HepG2 (cell line): Measurements from ENCODE around the gene WIPF2. TPM values are rescaled to one million over a fixed set of nuclear protein-coding genes. Genes with fewer than 3 reads are reported as not detected.

Source experiments
- ARNT2 ChIP-seq: sonication (generic); formaldehyde crosslinking; IDR thresholded peaks from 2 replicates; pipeline ENCODE4 v1.8.0; 2022; ENCODE audit warnings: mild to moderate bottlenecking, low read depth, missing genetic modification reagents, moderate library complexity
- FOXO1 ChIP-seq: sonication (generic); formaldehyde crosslinking; IDR thresholded peaks from 2 replicates; pipeline ENCODE4 v1.4.0; 2020; ENCODE audit warnings: missing genetic modification reagents
- HDAC6 ChIP-seq: fragments of 200-600 bp; sonication (generic); IDR thresholded peaks from 2 replicates; pipeline ENCODE4 v1.7.0; 2017; ENCODE audit warnings: mild to moderate bottlenecking, antibody characterized with exemption, low read length, low read depth
- KLF13 ChIP-seq: sonication (generic); formaldehyde crosslinking; IDR thresholded peaks from 2 replicates; pipeline ENCODE4 v1.4.0; 2020; ENCODE audit warnings: mild to moderate bottlenecking, missing genetic modification reagents
- KLF9 ChIP-seq: IDR thresholded peaks from 2 replicates; pipeline ENCODE4 v1.6.1; 2016; ENCODE audit warnings: low read depth
- MAFK ChIP-seq, 2 experiments: IDR thresholded peaks in 1 of 2; conservative IDR thresholded peaks in 1 of 2; 2 replicates each; pipeline ENCODE4 v1.6.1; 2011; ENCODE audit warnings: improper control_type of control experiment in 2 of 2, low read length in 2 of 2
- PAX8 ChIP-seq: sonication (generic); formaldehyde crosslinking; IDR thresholded peaks from 2 replicates; pipeline ENCODE4 v1.8.0; 2022; ENCODE audit warnings: mild to moderate bottlenecking, missing genetic modification reagents, borderline replicate concordance
- RCOR2 ChIP-seq: IDR thresholded peaks from 2 replicates; pipeline ENCODE4 v1.6.1; 2016; ENCODE audit warnings: missing biosample characterization, missing genetic modification reagents
- REXO4 ChIP-seq: sonication (generic); formaldehyde crosslinking; IDR thresholded peaks from 2 replicates; pipeline ENCODE4 v1.8.0; 2022; ENCODE audit warnings: missing genetic modification reagents, mild to moderate bottlenecking, borderline replicate concordance
- TMF1 ChIP-seq: sonication (generic); formaldehyde crosslinking; IDR thresholded peaks from 2 replicates; pipeline ENCODE4 v1.8.1; 2022; ENCODE audit warnings: low read depth, missing genetic modification reagents
- ZC3H4 ChIP-seq: sonication (generic); formaldehyde crosslinking; IDR thresholded peaks from 2 replicates; pipeline ENCODE4 v1.4.0; 2020; ENCODE audit warnings: missing genetic modification reagents, borderline replicate concordance
- ZFP1 ChIP-seq: IDR thresholded peaks from 2 replicates; pipeline ENCODE4 v1.6.1; 2016
- ZNF138 ChIP-seq: sonication (generic); formaldehyde crosslinking; IDR thresholded peaks from 2 replicates; pipeline ENCODE4 v1.5.0; 2020; ENCODE audit warnings: mild to moderate bottlenecking, low read depth, missing genetic modification reagents
- ZNF75D ChIP-seq: sonication (generic); formaldehyde crosslinking; IDR thresholded peaks from 2 replicates; pipeline ENCODE4 v1.8.1; 2023; ENCODE audit warnings: missing genetic modification reagents, mild to moderate bottlenecking, borderline replicate concordance
- ZNF780A ChIP-seq: sonication (generic); formaldehyde crosslinking; IDR thresholded peaks from 2 replicates; pipeline ENCODE4 v1.8.0; 2022; ENCODE audit warnings: mild to moderate bottlenecking, missing genetic modification reagents, moderate library complexity
- ZZZ3 ChIP-seq: sonication (generic); formaldehyde crosslinking; IDR thresholded peaks from 2 replicates; pipeline ENCODE4 v1.4.0; 2020; ENCODE audit warnings: missing genetic modification reagents, mild to moderate bottlenecking, borderline replicate concordance
- polyA plus RNA-seq, 8 experiments: library from polyadenylated mRNA; depleted of rRNA in 3 of 8; stranded (reverse) in 7 of 8; unstranded in 1 of 8; fragments of >200 nt; fragmentation: Illumina TruSeq in 4 of 8; extraction: Trizol in 4 of 8; gene quantifications; 2 replicates each; pipeline versions ENCODE4 v1.2.1 to v1.2.3, GENCODE V29; 2011 to 2016; ENCODE audit warnings: low read depth in 4 of 8, missing spikeins in 1 of 8, mixed read lengths in 1 of 8; ENCODE audit not compliant: insufficient read depth in 1 of 8
- total RNA-seq, 5 experiments: library from RNA; depleted of rRNA; stranded (reverse); fragments of >200 nt; fragmentation: Illumina TruSeq; extraction: Trizol; gene quantifications; 2 replicates each; pipeline ENCODE4 v1.2.3, GENCODE V29; 2016; ENCODE audit warnings: low read depth in 1 of 5
- TF ChIP-seq, protein P1 (sequence below), 2 experiments: sonication (generic) in 1 of 2; formaldehyde crosslinking in 1 of 2; IDR thresholded peaks; 2 replicates each; pipeline versions ENCODE4 v1.4.0 to v1.6.1; 2018 to 2020; ENCODE audit warnings: missing genetic modification reagents in 2 of 2, borderline replicate concordance in 1 of 2, low read depth in 1 of 2, mild to moderate bottlenecking in 1 of 2, missing biosample characterization in 1 of 2
- TF ChIP-seq, protein P2 (sequence below): sonication (generic); formaldehyde crosslinking; conservative IDR thresholded peaks from 2 replicates; pipeline ENCODE4 v1.8.0; 2022; ENCODE audit warnings: mild to moderate bottlenecking, moderate library complexity, missing genetic modification reagents
- TF ChIP-seq, protein P3 (sequence below), 2 experiments: sonication (generic) in 1 of 2; formaldehyde crosslinking in 1 of 2; IDR thresholded peaks; 2 replicates each; pipeline versions ENCODE4 v1.5.1 to v1.6.1; 2011 to 2020; ENCODE audit warnings: borderline replicate concordance in 1 of 2, low read depth in 1 of 2, low read length in 1 of 2, mild to moderate bottlenecking in 1 of 2, missing genetic modification reagents in 1 of 2, moderate library complexity in 1 of 2
- TF ChIP-seq, protein P4 (sequence below): sonication (generic); formaldehyde crosslinking; IDR thresholded peaks from 2 replicates; pipeline ENCODE4 v1.8.1; 2023; ENCODE audit warnings: mild to moderate bottlenecking, inconsistent platforms, moderate library complexity, missing genetic modification reagents, borderline replicate concordance

The WIPF2 gene
- total and polyA plus RNA-seq, 2 of the 13 experiments (the other 11 are each of a cell fraction or from before 2014, with no cell fraction given) = 7.2 to 10.8 TPM

DNA sequence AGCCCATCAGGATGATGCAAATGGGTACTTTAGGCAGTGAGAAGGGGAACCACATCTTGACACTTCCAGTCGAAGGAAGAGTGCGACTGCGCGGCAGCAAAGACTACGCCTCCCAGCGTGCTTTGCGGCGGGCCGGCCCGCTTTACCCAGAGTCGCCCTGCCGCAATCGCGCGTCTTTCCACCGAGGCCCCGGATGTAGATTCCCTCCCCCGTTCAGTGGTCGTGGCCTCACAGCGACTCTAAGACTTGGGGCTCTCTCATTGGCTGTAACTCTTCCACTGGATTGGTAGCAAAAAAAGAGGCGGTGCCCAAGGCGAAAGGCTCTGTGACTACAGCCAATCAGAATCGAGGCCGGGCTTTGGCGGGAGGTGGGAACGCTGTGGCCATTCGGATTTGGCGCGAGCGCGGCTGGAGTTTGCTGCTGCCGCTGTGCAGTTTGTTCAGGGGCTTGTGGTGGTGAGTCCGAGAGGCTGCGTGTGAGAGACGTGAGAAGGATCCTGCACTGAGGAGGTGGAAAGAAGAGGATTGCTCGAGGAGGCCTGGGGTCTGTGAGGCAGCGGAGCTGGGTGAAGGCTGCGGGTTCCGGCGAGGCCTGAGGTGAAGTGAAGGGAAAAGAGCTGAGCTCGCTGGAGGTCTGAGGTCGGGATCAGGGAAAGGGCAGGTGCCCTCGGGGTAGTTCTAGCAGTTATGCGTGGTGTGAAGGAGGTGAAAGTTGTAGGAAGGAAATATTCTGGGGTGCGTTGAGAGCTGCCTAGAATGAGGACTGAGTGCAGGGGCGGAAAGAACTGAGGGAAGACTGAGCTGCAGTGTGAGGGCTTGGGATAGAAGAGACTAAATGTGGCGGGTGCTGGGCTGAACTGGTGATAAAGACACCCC lies 68.6 kb downstream of the WIPF2 start, which contains the start of gene CDC6 (continued):
- no peak for TF ChIP-seq ZNF75D (CRISPR knock-in tag)
- no peak for TF ChIP-seq HDAC6
- TF ChIP-seq, protein P1, sequence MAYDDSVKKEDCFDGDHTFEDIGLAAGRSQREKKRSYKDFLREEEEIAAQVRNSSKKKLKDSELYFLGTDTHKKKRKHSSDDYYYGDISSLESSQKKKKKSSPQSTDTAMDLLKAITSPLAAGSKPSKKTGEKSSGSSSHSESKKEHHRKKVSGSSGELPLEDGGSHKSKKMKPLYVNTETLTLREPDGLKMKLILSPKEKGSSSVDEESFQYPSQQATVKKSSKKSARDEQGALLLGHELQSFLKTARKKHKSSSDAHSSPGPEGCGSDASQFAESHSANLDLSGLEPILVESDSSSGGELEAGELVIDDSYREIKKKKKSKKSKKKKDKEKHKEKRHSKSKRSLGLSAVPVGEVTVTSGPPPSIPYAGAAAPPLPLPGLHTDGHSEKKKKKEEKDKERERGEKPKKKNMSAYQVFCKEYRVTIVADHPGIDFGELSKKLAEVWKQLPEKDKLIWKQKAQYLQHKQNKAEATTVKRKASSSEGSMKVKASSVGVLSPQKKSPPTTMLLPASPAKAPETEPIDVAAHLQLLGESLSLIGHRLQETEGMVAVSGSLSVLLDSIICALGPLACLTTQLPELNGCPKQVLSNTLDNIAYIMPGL (CRISPR knock-in tag; IDR thresholded peaks at IDR 0.05; ENCODE audit: borderline replicate concordance in 1 of 2, low read depth in 1 of 2) = peak; percentile 75 to 86
- TF ChIP-seq ZC3H4 (CRISPR knock-in tag) = no peak
- no peak for TF ChIP-seq KLF13 (CRISPR knock-in tag)
- TF ChIP-seq FOXO1 (CRISPR knock-in tag) = peak; percentile 18; the same call in 1 of the 2 replicates
- peak; percentile 91 for TF ChIP-seq KLF9 (CRISPR knock-in tag)
- TF ChIP-seq TMF1 = 0 out of 2 replicates have a peak, but pooled peaks have one; percentile 83
- TF ChIP-seq ZNF138 (CRISPR knock-in tag) = no peak
- no peak; the same call in 1 of the 2 replicates for TF ChIP-seq ZZZ3 (CRISPR knock-in tag)
- TF ChIP-seq, protein P2, sequence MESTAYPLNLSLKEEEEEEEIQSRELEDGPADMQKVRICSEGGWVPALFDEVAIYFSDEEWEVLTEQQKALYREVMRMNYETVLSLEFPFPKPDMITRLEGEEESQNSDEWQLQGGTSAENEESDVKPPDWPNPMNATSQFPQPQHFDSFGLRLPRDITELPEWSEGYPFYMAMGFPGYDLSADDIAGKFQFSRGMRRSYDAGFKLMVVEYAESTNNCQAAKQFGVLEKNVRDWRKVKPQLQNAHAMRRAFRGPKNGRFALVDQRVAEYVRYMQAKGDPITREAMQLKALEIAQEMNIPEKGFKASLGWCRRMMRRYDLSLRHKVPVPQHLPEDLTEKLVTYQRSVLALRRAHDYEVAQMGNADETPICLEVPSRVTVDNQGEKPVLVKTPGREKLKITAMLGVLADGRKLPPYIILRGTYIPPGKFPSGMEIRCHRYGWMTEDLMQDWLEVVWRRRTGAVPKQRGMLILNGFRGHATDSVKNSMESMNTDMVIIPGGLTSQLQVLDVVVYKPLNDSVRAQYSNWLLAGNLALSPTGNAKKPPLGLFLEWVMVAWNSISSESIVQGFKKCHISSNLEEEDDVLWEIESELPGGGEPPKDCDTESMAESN (CRISPR knock-in tag) = peak; percentile 90
- TF ChIP-seq MAFK (conservative IDR thresholded peaks at IDR 0.05 in 1 of 2, IDR thresholded peaks at IDR 0.05 in 1 of 2; ENCODE audit: low read length in 2 of 2) = no peak
- peak; percentile 43; the same call in 1 of the 2 replicates for TF ChIP-seq PAX8
- TF ChIP-seq ZFP1 (CRISPR knock-in tag) = 0 out of 2 replicates have a peak, but pooled peaks have one; percentile 54
- peak; percentile 96 for TF ChIP-seq ARNT2 (CRISPR knock-in tag)
- TF ChIP-seq, protein P3, sequence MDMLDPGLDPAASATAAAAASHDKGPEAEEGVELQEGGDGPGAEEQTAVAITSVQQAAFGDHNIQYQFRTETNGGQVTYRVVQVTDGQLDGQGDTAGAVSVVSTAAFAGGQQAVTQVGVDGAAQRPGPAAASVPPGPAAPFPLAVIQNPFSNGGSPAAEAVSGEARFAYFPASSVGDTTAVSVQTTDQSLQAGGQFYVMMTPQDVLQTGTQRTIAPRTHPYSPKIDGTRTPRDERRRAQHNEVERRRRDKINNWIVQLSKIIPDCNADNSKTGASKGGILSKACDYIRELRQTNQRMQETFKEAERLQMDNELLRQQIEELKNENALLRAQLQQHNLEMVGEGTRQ (IDR thresholded peaks at IDR 0.05; ENCODE audit: low read depth, low read length) = no peak
- TF ChIP-seq, protein P3 (CRISPR knock-in tag; IDR thresholded peaks at IDR 0.05; ENCODE audit: borderline replicate concordance) = no peak; the same call in 1 of the 2 replicates
- TF ChIP-seq ZNF780A (CRISPR knock-in tag) = 0 out of 2 replicates have a peak, but pooled peaks have one; percentile 62
- TF ChIP-seq, protein P4, sequence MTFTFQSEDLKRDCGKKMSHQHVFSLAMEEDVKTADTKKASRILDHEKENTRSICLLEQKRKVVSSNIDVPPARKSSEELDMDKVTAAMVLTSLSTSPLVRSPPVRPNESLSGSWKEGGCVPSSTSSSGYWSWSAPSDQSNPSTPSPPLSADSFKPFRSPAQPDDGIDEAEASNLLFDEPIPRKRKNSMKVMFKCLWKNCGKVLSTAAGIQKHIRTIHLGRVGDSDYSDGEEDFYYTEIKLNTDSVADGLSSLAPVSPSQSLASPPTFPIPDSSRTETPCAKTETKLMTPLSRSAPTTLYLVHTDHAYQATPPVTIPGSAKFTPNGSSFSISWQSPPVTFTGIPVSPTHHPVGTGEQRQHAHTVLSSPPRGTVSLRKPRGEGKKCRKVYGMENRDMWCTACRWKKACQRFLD (CRISPR knock-in tag) = peak; percentile 93; the same call in 1 of the 2 replicates
- TF ChIP-seq REXO4 (CRISPR knock-in tag) = no peak
- TF ChIP-seq RCOR2 (CRISPR knock-in tag) = 0 out of 2 replicates have a peak, but pooled peaks have one; percentile 13
